K562 (cell line): ENCODE data around the gene UGT1A6. TPM values are rescaled to one million over a fixed set of nuclear protein-coding genes. Genes with fewer than 3 reads are reported as not detected.

Source experiments
- ATAC-seq: fragments of 200-7000 bp; cut with Tn5 transposase; 3 replicates; pipeline ENCODE4 v1.9.1; 2020; ENCODE audit warnings: moderate library complexity
- BruUV-seq: library from RNA; stranded (reverse); fragments of 400-500 nt; replicated peaks from 2 replicates; lab custom pipeline; 2021; lab: Mats Ljungman, UMichigan
- CTCF ChIA-PET: fragments of 300-600 bp; formaldehyde crosslinking; extraction: SDS; loops from one replicate; lab custom pipeline; 2021; ENCODE audit warnings: low intra/inter-chr PET ratio; lab: Yijun Ruan, JAX
- POLR2A ChIA-PET: fragments of 300-600, 350-650 bp; sonication (Branson Sonifier 250); formaldehyde crosslinking; extraction: SDS; loops from one replicate; lab custom pipeline; 2021; ENCODE audit warnings: antibody characterized with exemption, inconsistent platforms; lab: Yijun Ruan, JAX
- DNase-seq, 4 experiments: peaks; one replicate each; pipeline versions ENCODE4 v3.0.0 to v3.0.0-alpha.2; 2011 to 2018; ENCODE audit warnings: low spot score in 3 of 4, mixed read lengths in 3 of 4; ENCODE audit errors: extremely low read depth in 1 of 4
- FAIRE-seq: peaks from 2 replicates; lab custom pipeline; 2011; peaks lifted over from hg19 to GRCh38; lab: Jason Lieb, UNC
- H2AFZ ChIP-seq: 2 replicates; pipeline ENCODE4 v1.6.0; 2011; ENCODE audit warnings: low read depth, low read length, control low read depth, inconsistent platforms
- H3K27ac ChIP-seq: fragments of 200-600 bp; 3 replicates; pipeline ENCODE4 v1.8.0; 2011; ENCODE audit warnings: low read depth, mild to moderate bottlenecking, control low read depth, inconsistent platforms, low read length, moderate library complexity, mixed read lengths; ENCODE audit errors: extremely low read depth
- H3K27me3 ChIP-seq, 2 experiments: fragments of 300-600 bp in 1 of 2; 2 replicates in 1 of 2; 3 replicates in 1 of 2; pipeline versions ENCODE4 v1.6.0 to v1.8.0; 2011; ENCODE audit warnings: inconsistent platforms in 2 of 2, low read length in 2 of 2, mild to moderate bottlenecking in 1 of 2, mixed read lengths in 1 of 2, moderate library complexity in 1 of 2; ENCODE audit not compliant: control insufficient read depth in 2 of 2, insufficient read depth in 2 of 2
- H3K36me3 ChIP-seq: fragments of 300-600 bp; 3 replicates; pipeline ENCODE4 v1.8.0; 2011; ENCODE audit warnings: mild to moderate bottlenecking, low read length, inconsistent platforms; ENCODE audit not compliant: control insufficient read depth, insufficient read depth
- H3K4me1 ChIP-seq, 2 experiments: fragments of 200-600 bp in 1 of 2; replicated peaks in 1 of 2; 2 replicates in 1 of 2; 3 replicates in 1 of 2; pipeline versions ENCODE4 v1.5.1 to v1.8.0; 2011; ENCODE audit warnings: inconsistent platforms in 2 of 2, low read length in 2 of 2, mild to moderate bottlenecking in 1 of 2, mixed read lengths in 1 of 2, moderate library complexity in 1 of 2; ENCODE audit not compliant: control insufficient read depth in 2 of 2, insufficient read depth in 2 of 2
- H3K4me2 ChIP-seq: 2 replicates; pipeline ENCODE4 v1.6.1; 2011; ENCODE audit warnings: low read length, control low read depth, inconsistent platforms, mixed read lengths; ENCODE audit not compliant: insufficient read depth
- H3K4me3 ChIP-seq: fragments of 200-600 bp; sonication (generic), shearing (Covaris generic); 2 replicates; pipeline ENCODE4 v1.5.1; 2016; ENCODE audit warnings: control low read depth, inconsistent platforms
- H3K79me2 ChIP-seq: fragments of 200-600 bp; 3 replicates; pipeline ENCODE4 v1.8.0; 2011; ENCODE audit warnings: low read length, inconsistent platforms; ENCODE audit not compliant: control insufficient read depth, insufficient read depth
- H3K9ac ChIP-seq, 2 experiments: 2 replicates each; pipeline versions ENCODE4 v1.6.0 to v1.6.1; 2011; ENCODE audit warnings: low read depth in 2 of 2, low read length in 2 of 2, control low read depth in 1 of 2, inconsistent platforms in 1 of 2, mild to moderate bottlenecking in 1 of 2, mixed read lengths in 1 of 2; ENCODE audit not compliant: insufficient read depth in 1 of 2
- H3K9me1 ChIP-seq: one replicate; pipeline ENCODE4 v1.6.0; 2011; ENCODE audit warnings: inconsistent platforms, mild to moderate bottlenecking, low read length, moderate library complexity; ENCODE audit not compliant: control insufficient read depth, insufficient read depth
- H3K9me3 ChIP-seq: replicated peaks from 2 replicates; pipeline ENCODE4 v1.5.1; 2011; ENCODE audit warnings: low read depth, low read length, inconsistent platforms; ENCODE audit not compliant: control insufficient read depth, insufficient read depth
- H4K20me1 ChIP-seq: replicated peaks from 2 replicates; pipeline ENCODE4 v1.6.1; 2011; ENCODE audit warnings: low read length, inconsistent platforms, mixed read lengths; ENCODE audit not compliant: control insufficient read depth, insufficient read depth
- CHD1 ChIP-seq: fragments of 200-600 bp; sonication (generic); IDR thresholded peaks from one replicate; pipeline ENCODE4 v1.6.1; 2012; ENCODE audit warnings: mild to moderate bottlenecking, moderate library complexity, low read length, inconsistent platforms
- FOXA1 ChIP-seq: fragments of 450-650 bp; IDR thresholded peaks from 2 replicates; pipeline ENCODE4 v1.6.1; 2016; ENCODE audit warnings: mild to moderate bottlenecking, borderline replicate concordance
- GABPB2 ChIP-seq: fragments of 250-450 bp; sonication (Bioruptor Pico); conservative IDR thresholded peaks from 2 replicates; pipeline ENCODE4 v1.5.1; 2021; ENCODE audit warnings: mild to moderate bottlenecking
- JUND ChIP-seq, 2 experiments: IDR thresholded peaks; 2 replicates in 1 of 2; 3 replicates in 1 of 2; pipeline ENCODE4 v1.6.1; 2011; ENCODE audit warnings: borderline replicate concordance in 2 of 2, low read depth in 2 of 2, low read length in 2 of 2, improper control_type of control experiment in 1 of 2, missing biosample characterization in 1 of 2, missing genetic modification characterization in 1 of 2, missing genetic modification reagents in 1 of 2
- MAFG ChIP-seq: fragments of 450-650 bp; conservative IDR thresholded peaks from 2 replicates; pipeline ENCODE4 v1.6.1; 2016; ENCODE audit warnings: missing genetic modification characterization, missing compliant biosample characterization
- MITF ChIP-seq: IDR thresholded peaks from 2 replicates; pipeline ENCODE4 v1.6.1; 2014; ENCODE audit warnings: antibody characterized with exemption
- PHF8 ChIP-seq: fragments of 200-600 bp; sonication (generic); IDR thresholded peaks from 2 replicates; pipeline ENCODE4 v1.6.1; 2012; ENCODE audit warnings: mixed run types, mild to moderate bottlenecking, inconsistent platforms, low read length, moderate library complexity, borderline replicate concordance
- TCF15 ChIP-seq: fragments of 250-450 bp; sonication (Bioruptor Pico); IDR thresholded peaks from 2 replicates; pipeline ENCODE4 v1.8.0; 2022; ENCODE audit warnings: moderate library complexity, mild to moderate bottlenecking, inconsistent platforms
- U2AF2 ChIP-seq: fragments of 200-400 bp; formaldehyde crosslinking; optimal IDR thresholded peaks from 2 replicates; pipeline ENCODE3; 2017; ENCODE audit warnings: low read depth, mild to moderate bottlenecking, low read length
- USF1 ChIP-seq: sonication (generic); formaldehyde crosslinking; IDR thresholded peaks from 2 replicates; pipeline ENCODE4 v1.9.0; 2022; ENCODE audit warnings: mild to moderate bottlenecking, missing genetic modification reagents
- WGBS: fragments of 100-300 bp; shearing (Covaris generic); methylation state at CpG from one replicate; pipeline ENCODE4 v1.1.6; 2016; ENCODE audit warnings: low coverage, mixed read lengths; ENCODE audit not compliant: insufficient coverage; ENCODE audit errors: missing lambda C conversion rate; 5-methylcytosine and 5-hydroxymethylcytosine counted together
- in situ Hi-C: fragments of 300-500 bp; cut with MboI; formaldehyde crosslinking; loops from 4 replicates; pipeline ENCODE4 v1.15.0; 2018; ENCODE audit warnings: inconsistent platforms, mixed read lengths
- intact Hi-C: fragments of 100-400 bp; cut with micrococcal nuclease; formaldehyde crosslinking; loops from 2 replicates; pipeline ENCODE4 v1.14.2; 2022
- polyA plus RNA-seq, 8 experiments: library from polyadenylated mRNA; depleted of rRNA in 4 of 8; stranded (reverse) in 5 of 8; unstranded in 3 of 8; fragments of >200 nt; fragmentation: Nextera tagmentation in 2 of 8; fragmentation: Illumina TruSeq in 1 of 8; extraction: Ambion mirVana in 2 of 8; extraction: Trizol in 1 of 8; gene quantifications; 2 replicates each; pipeline versions ENCODE4 v1.2.1 to v1.2.3, GENCODE V29; 2011 to 2014; ENCODE audit warnings: inconsistent platforms in 1 of 8, missing spikeins in 1 of 8
- total RNA-seq, 7 experiments: library from RNA; depleted of rRNA in 6 of 7; stranded (reverse); fragments of >200 nt in 6 of 7; fragmentation: Illumina TruSeq in 2 of 7; extraction: Trizol in 2 of 7; gene quantifications; 2 replicates each; pipeline versions ENCODE4 v1.2.1 to v1.2.3, GENCODE V29; 2011 to 2021; ENCODE audit warnings: low replicate concordance in 1 of 7

UGT1A6 gene
- total and polyA plus RNA-seq, 9 of the 15 experiments (the other 6 are each of a cell fraction or from before 2014, with no cell fraction given) = not detected

- Histone ChIP-seq H3K36me3 (no peaks in the 10 kb centered on the region), H4K20me1 (no peaks in the 10 kb centered on the region), H3K9ac (no peak overlapping the region), H3K79me2 (no peaks in the 10 kb centered on the region), H3K4me3 (no peak overlapping the region), H3K9me3 (no peaks in the 10 kb centered on the region), H3K4me2 (no peak overlapping the region), H3K27me3 (peaks cover 0 to 12% of the 10 kb centered on the region in 2 experiments; a peak in 3 of 5 replicates), H3K4me1 (0 out of 5 replicates have a peak, but pooled peaks cover 0 to 3% of the 10 kb centered on the region in 2 experiments), H3K27ac (no peak overlapping the region), H2AFZ (no peak overlapping the region), H3K9me1 (no peaks in the 10 kb centered on the region)
- ATAC-seq (no peak), FAIRE-seq (no peak), DNase-seq (no peak)
- no TSS peak for BruUV-seq
- in situ Hi-C loops = no loop called here
- ChIA-PET POLR2A (interaction anchor here (0.6 kb wide), 2 partner anchors 29 to 135 kb away, joined by 3 read pairs; no protein-coding TSS in a partner anchor), CTCF (no interaction called here)
- TF ChIP-seq MAFG (tag) (no peak), JUND (IDR thresholded peaks at IDR 0.05; ENCODE audit: borderline replicate concordance, low read depth, low read length) (0 out of 2 replicates have a peak, but pooled peaks have one; percentile 5), JUND (tag; IDR thresholded peaks at IDR 0.05; ENCODE audit: borderline replicate concordance, low read depth, low read length) (no peak)
- 14% methylated on average over 7 of the region's 10 CpGs for WGBS
- intact Hi-C loops = no loop called here
Observed at GRCh38 chr2:233707940-233708644, 15.4 kb downstream of the UGT1A6 start.

- peak; percentile 46; the same call in 1 of the 3 replicates for ATAC-seq
- no peak for FAIRE-seq
- TF ChIP-seq FOXA1 = no peak
- no peak for TF ChIP-seq PHF8
- TF ChIP-seq USF1 (CRISPR knock-in tag) = peak; percentile 60
- no peak for TF ChIP-seq TCF15
- TF ChIP-seq CHD1 = no peak
- TF ChIP-seq U2AF2 = no peak
- no peak for TF ChIP-seq GABPB2 (CRISPR knock-in tag)
- no peak for TF ChIP-seq MITF
Observed at GRCh38 chr2:233708942-233709341, 16.3 kb downstream of the UGT1A6 start.

More at GRCh38 chr2:233708942-233709341, 16.3 kb downstream of the UGT1A6 start:
- H3K27ac ChIP-seq = no peak overlapping the region
- H4K20me1 ChIP-seq = no peaks in the 10 kb centered on the region
- ChIA-PET CTCF (interaction anchor here (0.7 kb wide), 1 partner anchor 56 kb away, joined by 3 read pairs; no protein-coding TSS in a partner anchor), POLR2A (interaction anchor here (0.6 kb wide), 1 partner anchor 28 kb away, joined by 3 read pairs; no protein-coding TSS in a partner anchor)
- no peaks in the 10 kb centered on the region for H3K9me3 ChIP-seq
- no peak overlapping the region for H2AFZ ChIP-seq
- in situ Hi-C loops = no loop called here
- no peaks in the 10 kb centered on the region for H3K79me2 ChIP-seq
- no peaks in the 10 kb centered on the region for H3K36me3 ChIP-seq
- no peak overlapping the region for H3K4me3 ChIP-seq
- intact Hi-C loops = no loop called here
- H3K4me2 ChIP-seq = no peak overlapping the region
- H3K4me1 ChIP-seq = 0 out of 5 replicates have a peak, but pooled peaks cover 0 to 3% of the 10 kb centered on the region in 2 experiments
- no TSS peak for BruUV-seq
- DNase-seq = peak; percentile 7 to 25 (median 20)
- no peaks in the 10 kb centered on the region for H3K9me1 ChIP-seq
- WGBS = 18% methylated on average over 5 of the region's 5 CpGs
- H3K27me3 ChIP-seq = peaks cover 0 to 14% of the 10 kb centered on the region in 2 experiments; a peak in 3 of 5 replicates
- H3K9ac ChIP-seq = no peak overlapping the region
